OCI-LY3 (cell line): Measurements from ENCODE around the gene DRC1.

Experiments used
- CTCF ChIP-seq: fragments of 200-600, 300-600 bp; sonication (generic); IDR thresholded peaks from 2 replicates; pipeline ENCODE4 v1.5.1; 2014; ENCODE audit warnings: antibody characterized with exemption, low read length, low read depth
- EZH2phosphoT487 ChIP-seq: fragments of 200-600 bp; shearing (Covaris generic); IDR thresholded peaks from 2 replicates; pipeline ENCODE4 v1.6.1; 2018; ENCODE audit warnings: antibody characterized with exemption, mixed run types, low read depth

DNA sequence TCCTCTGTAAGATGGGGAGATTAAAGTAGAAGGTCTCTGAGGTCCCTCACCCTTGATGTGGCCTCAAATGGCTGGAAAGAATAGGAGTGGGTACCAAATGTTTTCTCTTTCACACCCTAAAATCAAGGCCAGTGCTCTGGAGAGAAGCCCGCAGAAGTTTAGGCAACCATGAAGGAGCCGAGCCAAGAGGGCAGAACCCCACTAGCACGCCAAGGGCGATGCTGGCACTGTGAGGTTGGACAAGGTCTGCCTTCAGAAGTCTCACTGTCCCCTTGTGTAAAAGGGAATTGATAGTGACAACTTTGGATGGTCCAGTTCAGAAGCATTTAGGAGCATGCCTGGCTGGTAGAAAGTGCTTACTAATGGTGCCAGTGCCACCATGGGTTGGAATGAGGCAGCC, 92.5 kb downstream of the DRC1 start:
- no peak for TF ChIP-seq CTCF
- no peak for TF ChIP-seq EZH2phosphoT487
